Measurements from ENCODE around the gene WNK2. TPM values are rescaled to one million over a fixed set of nuclear protein-coding genes. Genes with fewer than 3 reads are reported as not detected.

Gene WNK2
- total RNA-seq, 4 donors from 2014 or later = 155 to 577 (median 259) TPM

- Histone ChIP-seq H3K9me3 (peaks cover 0 to 4% (median 0%) of the 10 kb centered on the region in 4 donors), H3K4me1 (peaks cover 0 to 25% (median 0%) of the 10 kb centered on the region in 4 donors), H3K4me3 (no peak overlapping the region), H3K36me3 (peaks cover 0 to 62% (median 0%) of the 10 kb centered on the region in 3 donors), H3K27me3 (no peaks in the 10 kb centered on the region), H3K27ac (no peak overlapping the region)
- no peak for TF ChIP-seq CTCF (IDR thresholded peaks at IDR 0.05)
- TF ChIP-seq POLR2A (IDR thresholded peaks at IDR 0.05) = no peak
- DNase-seq = no peak
Measured at GRCh38 chr9:93238953-93239925, 55.3 kb downstream of the WNK2 start.

DNA sequence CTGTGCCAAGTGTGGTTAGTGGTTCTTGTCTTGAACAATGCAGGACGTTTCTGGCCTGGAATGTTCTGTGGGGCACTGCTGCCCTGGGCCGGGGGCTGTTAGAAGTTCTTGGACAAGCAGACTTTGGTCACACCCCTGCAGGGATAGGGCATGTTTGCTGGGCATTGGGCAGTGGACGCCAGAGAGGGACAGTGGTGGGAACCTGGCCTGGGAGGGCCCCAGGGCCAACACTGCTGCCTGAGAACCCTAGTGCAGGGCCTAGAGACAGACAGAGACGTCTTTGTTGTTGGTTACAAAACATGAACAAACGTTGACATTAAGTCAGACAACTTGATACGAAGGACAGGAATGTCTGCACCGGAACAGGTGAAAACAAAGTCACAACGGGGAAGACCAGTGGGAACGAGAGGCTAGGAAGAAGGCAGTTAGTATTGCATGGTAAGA, 57.0 kb downstream of the WNK2 start:
- H3K4me1 ChIP-seq = peaks cover 0 to 17% (median 0%) of the 10 kb centered on the region in 4 donors
- no peak for DNase-seq
- H3K27me3 ChIP-seq = no peaks in the 10 kb centered on the region
- no peak for TF ChIP-seq POLR2A (IDR thresholded peaks at IDR 0.05)
- TF ChIP-seq CTCF (IDR thresholded peaks at IDR 0.05) = no peak
- peaks cover 0 to 4% (median 0%) of the 10 kb centered on the region in 4 donors for H3K9me3 ChIP-seq
- H3K4me3 ChIP-seq = no peak overlapping the region
- peaks cover 0 to 45% (median 0%) of the 10 kb centered on the region in 3 donors for H3K36me3 ChIP-seq
- no peak overlapping the region for H3K27ac ChIP-seq

- no peak overlapping the region for H3K4me3 ChIP-seq
- no peak overlapping the region for H3K27ac ChIP-seq
- H3K36me3 ChIP-seq = peaks cover 0 to 46% (median 0%) of the 10 kb centered on the region in 3 donors
- DNase-seq = no peak
- peaks cover 0 to 7% (median 0%) of the 10 kb centered on the region in 4 donors for H3K4me1 ChIP-seq
- TF ChIP-seq CTCF (IDR thresholded peaks at IDR 0.05) = no peak
- TF ChIP-seq POLR2A (IDR thresholded peaks at IDR 0.05) = no peak
- no peaks in the 10 kb centered on the region for H3K27me3 ChIP-seq
- H3K9me3 ChIP-seq = no peaks in the 10 kb centered on the region
Measured at GRCh38 chr9:93243112-93243511, 59.2 kb downstream of the WNK2 start.

GRCh38 chr9:93244101-93244500, 60.2 kb downstream of the WNK2 start:
- no peaks in the 10 kb centered on the region for H3K27me3 ChIP-seq
- no peak for DNase-seq
- H3K4me1 ChIP-seq = peaks cover 0 to 7% (median 0%) of the 10 kb centered on the region in 4 donors
- no peaks in the 10 kb centered on the region for H3K9me3 ChIP-seq
- TF ChIP-seq POLR2A (IDR thresholded peaks at IDR 0.05) (no peak), CTCF (IDR thresholded peaks at IDR 0.05) (no peak)
- H3K27ac ChIP-seq = no peak overlapping the region
- peaks cover 0 to 38% (median 0%) of the 10 kb centered on the region in 3 donors for H3K36me3 ChIP-seq
- no peak overlapping the region for H3K4me3 ChIP-seq

- peak in 1 of 3 donors; percentile 56 for DNase-seq
- TF ChIP-seq POLR2A (IDR thresholded peaks at IDR 0.05) (no peak), CTCF (IDR thresholded peaks at IDR 0.05) (no peak)
- H3K9me3 ChIP-seq = no peaks in the 10 kb centered on the region
- H3K27me3 ChIP-seq = no peaks in the 10 kb centered on the region
- H3K36me3 ChIP-seq = peaks cover 0 to 31% (median 0%) of the 10 kb centered on the region in 3 donors
- peak overlapping the region in 1 of 4 donors; percentile 8 for H3K27ac ChIP-seq
- H3K4me3 ChIP-seq = no peak overlapping the region
- H3K4me1 ChIP-seq = peaks cover 0 to 7% (median 0%) of the 10 kb centered on the region in 4 donors
Measured at GRCh38 chr9:93244510-93245436, 60.8 kb downstream of the WNK2 start.
